ENCODE data around the gene EHBP1.

EHBP1 gene

GRCh38 chr2:63051795-63052333 is 346.4 kb downstream of the EHBP1 start:
- DNase-seq (ENCODE audit: low spot score) = no peak

GRCh38 chr2:63052411-63053080 is 347.0 kb downstream of the EHBP1 start:
- DNase-seq (ENCODE audit: low spot score) = no peak

GRCh38 chr2:63053081-63053888 is 347.8 kb downstream of the EHBP1 start:
- DNase-seq (ENCODE audit: low spot score) = no peak

- DNase-seq (ENCODE audit: low spot score) = no peak
Observed at GRCh38 chr2:63053889-63054602, 348.5 kb downstream of the EHBP1 start.

- no peak for DNase-seq (ENCODE audit: low spot score)
Observed at GRCh38 chr2:63054841-63055225, 349.3 kb downstream of the EHBP1 start.

GRCh38 chr2:63055226-63056106 is 350.0 kb downstream of the EHBP1 start:
- DNase-seq (ENCODE audit: low spot score) = peak; percentile 66

- DNase-seq (ENCODE audit: low spot score) = peak; percentile 73
Observed at GRCh38 chr2:63056107-63057050, 350.9 kb downstream of the EHBP1 start.

GRCh38 chr2:63057249-63058143 is 352.0 kb downstream of the EHBP1 start:
- DNase-seq (ENCODE audit: low spot score) = no peak

GRCh38 chr2:63058144-63058920 is 352.8 kb downstream of the EHBP1 start:
- DNase-seq (ENCODE audit: low spot score) = peak; percentile 75

GRCh38 chr2:63058921-63059792 is 353.6 kb downstream of the EHBP1 start:
- peak; percentile 71 for DNase-seq (ENCODE audit: low spot score)

- DNase-seq (ENCODE audit: low spot score) = no peak
Observed at GRCh38 chr2:63059793-63060471, 354.4 kb downstream of the EHBP1 start.

GRCh38 chr2:63060472-63060991 is 355.0 kb downstream of the EHBP1 start:
- no peak for DNase-seq (ENCODE audit: low spot score)

GRCh38 chr2:63064197-63064596 is 358.7 kb downstream of the EHBP1 start:
- DNase-seq (ENCODE audit: low spot score) = no peak

- no peak for DNase-seq (ENCODE audit: low spot score)
Observed at GRCh38 chr2:63064661-63065060, 359.1 kb downstream of the EHBP1 start.

- DNase-seq (ENCODE audit: low spot score) = no peak
Observed at GRCh38 chr2:63066265-63066664, 360.8 kb downstream of the EHBP1 start.

GRCh38 chr2:63066838-63067237 is 361.3 kb downstream of the EHBP1 start:
- no peak for DNase-seq (ENCODE audit: low spot score)

- no peak for DNase-seq (ENCODE audit: low spot score)
Observed at GRCh38 chr2:63071664-63072063, 366.2 kb downstream of the EHBP1 start.

Data from left forelimb (tissue), 1 donor.